Progenitor cell of endocrine pancreas (in vitro differentiated cells): Measurements from ENCODE around the gene BOC. TPM values are rescaled to one million over a fixed set of nuclear protein-coding genes. Genes with fewer than 3 reads are reported as not detected.

Source experiments
- DNase-seq: peaks from one replicate; pipeline ENCODE4 v3.0.0; 2021; ENCODE audit warnings: low spot score; ENCODE audit not compliant: unreplicated experiment
- H3K27ac Mint-ChIP-seq: 2 replicates; pipeline ENCODE4 v1.8.0; 2021; ENCODE audit warnings: mild to moderate bottlenecking, moderate library complexity, mixed read lengths
- H3K27me3 Mint-ChIP-seq: 2 replicates; pipeline ENCODE4 v1.8.0; 2021; ENCODE audit warnings: mixed read lengths
- H3K36me3 Mint-ChIP-seq: 2 replicates; pipeline ENCODE4 v1.8.0; 2022; ENCODE audit warnings: mixed read lengths; ENCODE audit not compliant: insufficient read depth
- H3K4me1 Mint-ChIP-seq: 2 replicates; pipeline ENCODE4 v1.8.0; 2021; ENCODE audit warnings: low read depth, mixed read lengths
- H3K4me3 Mint-ChIP-seq: 2 replicates; pipeline ENCODE4 v1.8.0; 2021; ENCODE audit warnings: low read depth, mild to moderate bottlenecking, moderate library complexity, mixed read lengths
- H3K9me3 Mint-ChIP-seq: 2 replicates; pipeline ENCODE4 v1.8.0; 2021; ENCODE audit warnings: low read depth, mixed read lengths
- CTCF ChIP-seq: fragments of 200-600 bp; sonication (generic); IDR thresholded peaks from one replicate; pipeline ENCODE4 v1.5.0; 2021; ENCODE audit warnings: antibody characterized with exemption, mild to moderate bottlenecking; ENCODE audit not compliant: unreplicated experiment
- total RNA-seq: library from RNA; stranded (reverse); gene quantifications from 2 replicates; pipeline ENCODE4 v1.2.1, GENCODE V29; 2021

BOC gene
- total RNA-seq, 1 donor from 2014 or later, result 10.8 TPM

GRCh38 chr3:113314923-113315322, 103.6 kb downstream of the BOC start:
- TF ChIP-seq CTCF, result no peak
- no peak for DNase-seq
- peaks cover 26% of the 10 kb centered on the region for H3K9me3 Mint-ChIP-seq

GRCh38 chr3:113329757-113330156, 118.4 kb downstream of the BOC start:
- no peak for TF ChIP-seq CTCF
- peaks cover 17% of the 10 kb centered on the region for H3K36me3 Mint-ChIP-seq
- DNase-seq, result no peak
- no peaks in the 10 kb centered on the region for H3K9me3 Mint-ChIP-seq
- H3K4me1 Mint-ChIP-seq, result peaks cover 5% of the 10 kb centered on the region
- no peaks in the 10 kb centered on the region for H3K27me3 Mint-ChIP-seq
- H3K27ac Mint-ChIP-seq, result no peak overlapping the region
- H3K4me3 Mint-ChIP-seq, result no peak overlapping the region

More at GRCh38 chr3:113314923-113315322, 103.6 kb downstream of the BOC start:
- no peaks in the 10 kb centered on the region for H3K4me1 Mint-ChIP-seq
- no peaks in the 10 kb centered on the region for H3K27me3 Mint-ChIP-seq
- H3K27ac Mint-ChIP-seq, result no peak overlapping the region
- no peak overlapping the region for H3K4me3 Mint-ChIP-seq
- H3K36me3 Mint-ChIP-seq, result peaks cover 40% of the 10 kb centered on the region

- Mint-ChIP-seq H3K4me3 (no peak overlapping the region), H3K27ac (no peak overlapping the region), H3K36me3 (peaks cover 15% of the 10 kb centered on the region), H3K9me3 (no peaks in the 10 kb centered on the region), H3K27me3 (no peaks in the 10 kb centered on the region), H3K4me1 (peaks cover 5% of the 10 kb centered on the region)
- DNase-seq, result no peak
- no peak for TF ChIP-seq CTCF
These were observed 119.4 kb downstream of the BOC start for GRCh38 chr3:113330742-113331141.

GRCh38 chr3:113331187-113331586, 119.8 kb downstream of the BOC start:
- Mint-ChIP-seq H3K27ac (no peak overlapping the region), H3K9me3 (no peaks in the 10 kb centered on the region), H3K4me1 (peaks cover 5% of the 10 kb centered on the region), H3K4me3 (no peak overlapping the region), H3K36me3 (peaks cover 10% of the 10 kb centered on the region), H3K27me3 (no peaks in the 10 kb centered on the region)
- no peak for DNase-seq
- no peak for TF ChIP-seq CTCF

Other genes with a start within 250 kb of the BOC start
- 0.13 TPM in 1 of 2 replicates, not detected in the other for gene CD200R1, start 236.5 kb upstream of the BOC start, total RNA-seq
- gene GTPBP8, start 220.6 kb upstream of the BOC start, total RNA-seq, result 17.2 and 25.2 TPM in 2 replicates
- gene CFAP44, start 229.9 kb downstream of the BOC start, total RNA-seq, result 16.4 and 17.0 TPM in 2 replicates